Lower leg skin (tissue), 4 donors: Measurements from ENCODE around the gene SMARCA2. TPM values are rescaled to one million over a fixed set of nuclear protein-coding genes. Genes with fewer than 3 reads are reported as not detected.

Experiments
- DNase-seq, 2 donors: peaks; one replicate each; pipeline ENCODE4 v3.0.0-alpha.2; 2019; ENCODE audit warnings: low spot score in 2 of 2
- H3K4me3 ChIP-seq: fragments of 200-600 bp; sonication (generic); 2 replicates; pipeline ENCODE4 v1.5.1; 2017; ENCODE audit warnings: mild to moderate bottlenecking, low read depth; ENCODE audit not compliant: poor library complexity, severe bottlenecking
- CTCF ChIP-seq, 3 donors: fragments of 450-650 bp; IDR thresholded peaks; one replicate each; pipeline ENCODE4 v1.5.1; 2016; ENCODE audit warnings: antibody characterized with exemption in 3 of 3, mild to moderate bottlenecking in 3 of 3, moderate library complexity in 2 of 3
- POLR2A ChIP-seq, 2 donors: fragments of 450-650 bp; IDR thresholded peaks; one replicate each; pipeline ENCODE4 v1.6.1; 2016 to 2017; ENCODE audit warnings: antibody characterized with exemption in 2 of 2, mild to moderate bottlenecking in 1 of 2, moderate library complexity in 1 of 2
- WGBS, 2 donors: methylation state at CpG; one replicate each; pipeline ENCODE4 v1.1.5; 2018; 5-methylcytosine and 5-hydroxymethylcytosine counted together
- intact Hi-C: fragments of 100-400 bp; cut with DNase I; formaldehyde crosslinking; loops from one replicate; pipeline ENCODE4 v1.15.0; 2023; ENCODE audit warnings: low total_unique reads
- total RNA-seq, 4 donors: library from RNA; depleted of rRNA; stranded (reverse); fragments of >200 nt; gene quantifications; one replicate each; pipeline ENCODE4 v1.1.0, GENCODE V29; 2016

The SMARCA2 gene
- total RNA-seq, 4 donors from 2014 or later = 111 to 130 (median 114) TPM

DNA sequence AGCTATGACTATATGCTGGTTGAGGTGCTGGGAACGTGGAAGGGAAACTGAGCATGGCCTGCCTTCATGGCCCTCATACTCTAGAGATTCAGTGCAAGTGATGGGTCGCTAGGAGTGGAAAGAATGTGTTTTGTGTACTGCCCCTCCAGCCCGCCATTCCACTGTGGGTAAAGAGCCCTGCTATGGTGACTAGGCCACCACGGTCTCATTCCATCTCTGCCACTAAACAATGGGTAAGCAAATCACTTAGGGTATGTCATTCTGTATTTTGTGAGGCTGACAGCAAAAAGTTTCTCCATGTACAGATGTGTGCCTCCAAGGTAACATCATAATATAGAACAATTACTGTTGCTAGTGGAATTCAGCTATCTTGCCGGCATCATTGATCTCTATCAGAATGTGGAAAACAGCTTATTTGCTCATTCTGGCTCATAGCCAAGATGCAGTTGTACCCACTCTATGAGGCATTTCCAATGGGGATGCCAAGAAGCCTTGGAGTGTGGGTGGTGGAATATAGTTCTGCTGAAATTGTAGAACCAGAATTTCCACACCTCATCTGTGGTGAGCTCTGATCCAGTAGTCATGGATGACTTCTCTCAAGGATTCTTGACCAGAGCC lies 12.5 kb downstream of the SMARCA2 start:
- TF ChIP-seq CTCF (IDR thresholded peaks at IDR 0.05) = no peak
- TF ChIP-seq POLR2A (IDR thresholded peaks at IDR 0.05) = no peak
- whole genome bisulfite sequencing, 2 donors = 79 to 83% methylated on average over 5 of the region's 5 CpGs
- intact Hi-C loops = no loop called here
- no peak overlapping the region for H3K4me3 ChIP-seq
- DNase-seq = no peak

DNA sequence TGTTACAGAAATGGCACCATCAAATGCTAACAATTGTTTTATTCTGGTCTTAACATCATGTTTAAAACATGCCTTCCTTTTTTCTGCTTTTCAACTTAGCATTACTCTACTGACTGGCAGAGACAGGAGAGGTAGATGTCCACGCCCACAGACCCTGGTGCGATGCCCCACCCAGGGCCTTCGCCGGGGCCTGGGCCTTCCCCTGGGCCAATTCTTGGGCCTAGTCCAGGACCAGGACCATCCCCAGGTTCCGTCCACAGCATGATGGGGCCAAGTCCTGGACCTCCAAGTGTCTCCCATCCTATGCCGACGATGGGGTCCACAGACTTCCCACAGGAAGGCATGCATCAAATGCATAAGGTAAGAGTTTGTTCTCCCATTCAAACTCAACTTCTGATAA lies 13.7 kb downstream of the SMARCA2 start:
- no peak for DNase-seq

GRCh38 chr9:2029666-2030170 lies 14.6 kb downstream of the SMARCA2 start:
- WGBS, 2 donors = 38 to 39% methylated on average over 2 of the region's 2 CpGs
- no peak for DNase-seq
- H3K4me3 ChIP-seq = no peak overlapping the region

More for the DNA sequence above, 13.7 kb downstream of the SMARCA2 start:
- WGBS, 2 donors = 73 to 82% methylated on average over 7 of the region's 7 CpGs
- TF ChIP-seq POLR2A (IDR thresholded peaks at IDR 0.05) (no peak), CTCF (IDR thresholded peaks at IDR 0.05) (no peak)
- no peak overlapping the region for H3K4me3 ChIP-seq
- intact Hi-C loops = no loop called here

GRCh38 chr9:2032234-2032633 lies 17.1 kb downstream of the SMARCA2 start:
- no peak for DNase-seq
- no peak for TF ChIP-seq POLR2A (IDR thresholded peaks at IDR 0.05)
- H3K4me3 ChIP-seq = no peak overlapping the region
- 41 to 47% methylated on average over 5 of the region's 5 CpGs for WGBS, 2 donors
- intact Hi-C loops = no loop called here

More at GRCh38 chr9:2029666-2030170, 14.6 kb downstream of the SMARCA2 start:
- intact Hi-C loops = no loop called here
- TF ChIP-seq POLR2A (IDR thresholded peaks at IDR 0.05) = no peak
- TF ChIP-seq CTCF (IDR thresholded peaks at IDR 0.05) = no peak

GRCh38 chr9:2036844-2037243 lies 21.7 kb downstream of the SMARCA2 start:
- TF ChIP-seq CTCF (IDR thresholded peaks at IDR 0.05) (no peak), POLR2A (IDR thresholded peaks at IDR 0.05) (no peak)
- intact Hi-C loops = no loop called here
- no peak for DNase-seq
- no peak overlapping the region for H3K4me3 ChIP-seq
- WGBS, 2 donors = 84 to 87% methylated on average over 4 of the region's 4 CpGs

GRCh38 chr9:2039294-2040180 lies 24.4 kb downstream of the SMARCA2 start:
- TF ChIP-seq POLR2A (IDR thresholded peaks at IDR 0.05) (no peak), CTCF (IDR thresholded peaks at IDR 0.05) (no peak)
- no peak overlapping the region for H3K4me3 ChIP-seq
- WGBS, 2 donors = 65 to 76% methylated on average over 20 of the region's 20 CpGs
- intact Hi-C loops = no loop called here
- DNase-seq = no peak
